ENCODE measurements around the gene CCNC.
A peak's percentile ranks its signal among the peaks of the same experiment; 100 is the strongest.

The CCNC gene, protein sequence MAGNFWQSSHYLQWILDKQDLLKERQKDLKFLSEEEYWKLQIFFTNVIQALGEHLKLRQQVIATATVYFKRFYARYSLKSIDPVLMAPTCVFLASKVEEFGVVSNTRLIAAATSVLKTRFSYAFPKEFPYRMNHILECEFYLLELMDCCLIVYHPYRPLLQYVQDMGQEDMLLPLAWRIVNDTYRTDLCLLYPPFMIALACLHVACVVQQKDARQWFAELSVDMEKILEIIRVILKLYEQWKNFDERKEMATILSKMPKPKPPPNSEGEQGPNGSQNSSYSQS

DNA sequence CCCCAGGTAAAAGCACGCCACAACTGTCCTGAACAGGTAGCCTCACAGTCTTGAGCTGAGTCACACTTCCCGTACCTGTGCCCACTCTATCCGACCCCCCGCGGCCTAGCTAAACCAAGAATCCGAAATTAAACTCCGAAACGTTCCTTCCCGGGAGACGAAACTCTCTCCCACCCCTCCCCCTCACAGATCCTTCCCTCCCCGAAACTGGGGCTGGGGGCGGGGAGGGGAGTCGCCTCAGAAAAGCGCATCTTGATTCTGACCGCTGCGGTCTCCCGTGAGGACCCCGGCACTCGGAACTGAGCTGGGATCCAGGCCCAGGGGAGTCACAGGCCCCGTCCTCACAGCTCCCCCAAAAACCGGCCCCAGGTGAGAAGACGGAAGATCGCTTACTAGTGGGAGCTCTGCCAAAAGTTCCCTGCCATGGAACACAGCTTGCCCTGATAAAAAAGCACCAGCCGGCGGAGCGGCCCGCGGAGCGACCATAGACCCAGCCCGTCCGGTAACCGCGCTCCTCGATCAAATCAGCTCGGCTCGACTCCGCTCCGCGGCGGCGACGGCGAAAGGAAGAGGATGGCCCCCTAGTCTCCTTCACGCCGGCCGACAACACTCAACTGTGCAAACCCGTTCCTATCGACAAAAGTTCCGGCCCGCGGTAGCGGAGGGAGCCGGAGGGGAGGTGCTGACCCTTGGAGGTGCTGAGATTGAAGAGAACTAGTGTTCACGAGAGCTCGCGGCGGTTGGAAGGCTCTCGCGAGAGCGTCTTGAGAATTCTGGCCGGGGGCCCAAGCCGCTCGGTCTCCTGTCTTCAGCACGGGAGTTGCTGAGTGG, at the start of gene CCNC:
Gene CCNC (minus strand): TSS at position 558 of the 831 bp plus-strand sequence. CDS start 133 bp downstream, at position 425.
- DNase-seq (ENCODE audit: low read depth) = peak; percentile 75

DNA sequence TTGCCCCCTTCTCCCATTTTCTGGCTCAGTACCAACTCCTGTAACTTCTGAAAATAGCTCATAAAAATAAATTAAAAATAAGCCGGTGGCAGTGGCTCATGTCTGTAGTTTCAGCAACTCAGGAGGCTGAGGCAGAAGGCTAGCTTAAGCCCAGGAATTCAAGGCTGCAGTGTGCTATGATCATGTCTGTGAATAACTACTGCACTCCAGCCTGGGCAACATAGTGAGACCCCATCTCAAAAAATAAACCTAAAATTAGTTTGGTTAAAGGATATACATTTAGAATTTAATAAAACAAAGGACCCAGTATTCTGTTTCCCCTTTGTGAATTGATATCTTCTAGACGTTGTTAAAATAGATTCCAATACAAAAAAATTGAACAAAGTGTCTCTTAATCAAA, 48.7 kb upstream of the CCNC start:
- no peak for DNase-seq (ENCODE audit: low read depth)

DNA sequence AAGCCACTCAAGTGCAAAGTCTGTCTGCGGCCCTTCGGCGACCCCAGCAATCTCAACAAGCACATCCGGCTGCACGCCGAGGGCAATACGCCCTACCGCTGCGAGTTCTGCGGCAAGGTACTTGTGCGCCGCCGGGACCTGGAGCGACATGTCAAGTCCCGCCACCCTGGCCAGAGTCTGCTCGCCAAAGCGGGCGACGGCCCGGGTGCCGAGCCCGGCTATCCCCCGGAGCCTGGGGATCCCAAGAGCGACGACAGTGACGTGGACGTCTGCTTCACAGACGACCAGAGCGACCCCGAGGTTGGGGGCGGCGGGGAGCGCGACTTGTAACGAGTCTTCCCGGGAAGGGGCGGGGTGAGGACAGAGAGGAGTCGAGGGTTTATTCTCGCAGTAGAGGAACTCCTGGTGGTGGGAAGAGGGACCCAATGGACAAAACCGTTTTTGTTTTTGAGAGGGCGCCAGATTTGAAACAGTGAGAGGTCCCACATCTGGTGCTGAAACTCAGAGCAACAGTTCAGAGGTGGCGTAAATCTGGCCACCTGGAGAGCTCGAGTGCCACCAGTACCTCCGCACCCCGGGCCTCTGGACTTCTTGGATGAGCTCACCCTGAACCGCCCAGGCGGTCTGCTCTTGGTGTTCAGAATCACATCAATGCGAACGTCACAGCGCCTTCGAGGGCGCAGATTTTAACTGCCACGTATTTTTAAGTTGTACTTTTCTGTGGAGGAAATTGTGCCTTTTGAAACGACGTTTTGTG, 46.1 kb upstream of the CCNC start:
- no peak for DNase-seq (ENCODE audit: low read depth)

DNA sequence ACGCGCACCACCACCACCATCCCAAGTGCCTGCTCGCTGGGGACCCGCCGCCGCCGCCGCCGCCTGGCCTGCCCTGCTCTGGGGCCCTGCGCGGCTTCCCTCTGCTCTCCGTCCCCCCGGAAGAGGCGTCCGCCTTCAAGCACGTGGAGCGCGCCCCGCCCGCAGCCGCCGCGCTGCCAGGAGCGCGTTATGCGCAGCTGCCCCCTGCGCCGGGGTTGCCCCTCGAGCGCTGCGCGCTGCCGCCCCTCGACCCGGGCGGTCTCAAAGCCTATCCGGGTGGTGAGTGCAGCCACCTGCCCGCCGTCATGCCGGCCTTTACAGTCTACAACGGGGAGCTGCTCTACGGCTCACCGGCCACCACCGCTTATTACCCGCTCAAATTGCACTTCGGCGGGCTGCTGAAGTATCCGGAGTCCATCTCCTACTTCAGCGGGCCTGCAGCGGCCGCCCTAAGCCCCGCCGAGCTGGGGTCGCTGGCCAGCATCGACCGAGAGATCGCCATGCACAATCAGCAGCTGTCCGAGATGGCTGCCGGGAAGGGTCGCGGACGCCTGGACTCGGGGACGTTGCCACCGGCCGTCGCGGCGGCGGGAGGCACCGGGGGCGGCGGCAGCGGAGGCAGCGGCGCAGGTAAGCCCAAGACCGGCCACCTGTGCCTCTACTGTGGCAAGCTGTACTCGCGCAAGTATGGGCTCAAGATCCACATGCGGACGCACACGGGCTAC, 45.4 kb upstream of the CCNC start:
- DNase-seq (ENCODE audit: low read depth) = no peak

DNA sequence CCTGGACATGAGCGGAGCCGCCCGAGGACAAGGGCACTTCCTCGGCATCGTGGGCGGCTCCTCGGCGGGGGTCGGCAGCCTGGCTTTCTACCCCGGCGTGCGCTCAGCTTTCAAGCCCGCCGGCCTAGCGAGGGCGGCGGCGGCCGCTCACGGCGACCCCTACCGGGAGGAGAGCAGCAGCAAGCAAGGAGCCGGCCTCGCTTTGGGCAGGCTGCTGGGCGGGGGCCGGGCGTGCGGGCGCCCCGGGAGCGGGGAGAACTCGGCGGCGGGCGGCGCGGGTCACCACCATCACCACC, 44.9 kb upstream of the CCNC start:
- no peak for DNase-seq (ENCODE audit: low read depth)

DNA sequence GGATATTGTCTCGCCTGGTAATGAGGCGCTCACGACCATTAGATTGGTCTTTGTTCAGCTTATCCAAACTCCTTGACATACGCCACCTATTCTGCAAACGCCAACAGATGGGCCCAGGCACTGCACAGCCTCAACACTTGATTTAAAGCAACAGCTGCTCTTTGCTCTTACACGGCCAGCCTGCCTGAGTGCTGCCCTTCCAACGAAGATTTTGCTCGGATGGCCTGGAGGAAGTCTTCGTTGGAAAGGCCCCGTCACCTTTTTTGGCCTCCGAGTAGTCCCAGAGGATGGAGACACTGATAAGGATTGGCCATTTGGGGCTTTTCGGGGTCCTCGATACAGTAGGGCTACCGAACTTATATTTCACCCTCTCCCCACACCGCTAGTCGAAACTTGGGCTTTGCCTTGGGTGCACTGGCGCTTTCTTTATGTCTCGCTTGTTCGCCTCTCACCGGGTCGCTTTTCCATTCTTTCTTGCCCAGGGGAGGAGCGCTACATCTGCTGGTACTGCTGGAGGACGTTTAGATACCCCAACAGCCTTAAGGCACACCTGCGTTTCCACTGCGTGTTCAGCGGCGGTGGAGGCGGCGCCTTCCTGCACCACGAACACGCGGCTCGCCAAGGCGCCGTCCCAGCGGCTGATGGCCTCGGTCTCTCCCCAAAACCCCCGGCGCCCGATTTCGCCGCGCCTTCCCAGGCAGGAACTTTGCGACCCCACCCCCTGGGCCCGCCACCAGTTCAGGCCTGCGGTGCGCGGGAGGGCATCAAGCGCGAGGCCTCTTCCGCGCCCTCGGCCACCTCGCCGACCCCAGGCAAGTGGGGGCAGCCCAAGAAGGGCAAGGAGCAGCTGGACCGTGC, 44.3 kb upstream of the CCNC start:
- no peak for DNase-seq (ENCODE audit: low read depth)

DNA sequence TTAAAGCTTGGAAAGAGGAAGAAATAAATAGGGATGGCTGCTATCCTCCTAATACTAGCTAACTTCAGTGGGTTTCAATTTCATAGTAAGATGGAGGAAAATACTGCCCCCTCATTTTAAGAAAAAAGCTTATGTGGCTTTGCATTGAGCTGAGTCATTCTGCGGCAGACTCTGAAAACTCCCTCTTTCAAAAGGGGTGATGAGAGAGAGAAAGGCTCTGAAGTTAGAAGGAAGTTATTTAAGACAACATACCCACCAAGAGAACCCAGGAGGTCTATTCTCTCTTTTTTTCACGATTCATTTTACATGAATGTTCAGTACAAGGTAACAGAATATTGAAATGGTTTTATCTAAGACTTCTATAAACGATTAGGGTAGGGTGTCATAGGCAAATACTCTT, 42.7 kb upstream of the CCNC start:
- DNase-seq (ENCODE audit: low read depth) = no peak

DNA sequence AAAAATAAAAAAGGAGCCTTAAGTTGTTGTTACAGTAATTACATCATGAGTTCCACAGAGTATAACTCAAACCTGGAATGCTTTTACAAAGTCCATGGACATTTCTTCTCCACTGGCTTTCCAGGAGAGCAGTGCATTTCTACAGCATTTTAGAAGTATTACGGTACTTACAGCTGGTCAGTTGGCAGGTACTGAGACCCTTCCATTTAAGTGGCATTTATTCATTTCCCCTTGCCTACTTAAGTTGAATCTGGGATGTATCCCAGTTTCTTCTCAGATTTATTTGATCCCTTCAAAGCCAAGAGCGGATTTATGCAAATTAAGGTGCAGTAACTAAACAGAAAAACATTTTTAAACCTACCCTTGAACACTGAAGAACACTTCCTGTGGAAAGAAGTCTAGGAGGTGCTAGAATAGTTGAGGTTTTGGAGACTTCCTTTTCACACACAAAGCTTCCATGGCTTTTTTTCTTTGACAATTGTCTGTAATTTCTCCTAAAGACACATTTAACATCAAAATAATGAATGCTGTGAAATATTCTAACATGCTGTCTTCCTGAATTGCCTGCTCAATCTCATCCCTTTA, 41.5 kb upstream of the CCNC start:
- DNase-seq (ENCODE audit: low read depth) = no peak

DNA sequence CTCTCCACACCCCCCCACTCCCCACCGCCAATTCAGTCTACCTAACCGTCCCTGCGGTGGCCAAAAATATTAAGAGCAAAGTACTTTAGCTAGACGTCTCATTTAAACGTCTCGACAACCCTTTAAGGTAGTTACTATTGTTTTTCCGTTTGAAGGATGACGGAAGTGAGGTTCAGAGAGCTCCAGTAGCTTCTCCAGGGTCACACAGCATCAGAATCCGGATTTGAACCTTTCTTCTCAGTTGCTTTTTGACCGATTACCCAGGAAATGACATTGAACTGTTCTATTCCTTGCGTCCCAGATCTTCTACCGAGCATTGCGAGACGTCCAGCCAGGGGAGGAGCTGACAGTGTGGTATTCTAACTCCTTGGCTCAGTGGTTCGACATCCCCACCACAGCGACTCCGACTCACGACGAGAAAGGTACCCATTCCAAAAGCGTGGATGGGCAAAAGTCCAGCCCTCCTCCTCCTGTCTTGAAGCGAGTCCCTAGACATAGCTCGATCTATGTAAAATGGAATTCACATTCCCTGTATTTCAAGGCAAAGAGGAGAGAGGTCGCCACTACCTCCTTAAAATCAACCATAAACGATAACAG, 40.5 kb upstream of the CCNC start:
- DNase-seq (ENCODE audit: low read depth) = no peak

DNA sequence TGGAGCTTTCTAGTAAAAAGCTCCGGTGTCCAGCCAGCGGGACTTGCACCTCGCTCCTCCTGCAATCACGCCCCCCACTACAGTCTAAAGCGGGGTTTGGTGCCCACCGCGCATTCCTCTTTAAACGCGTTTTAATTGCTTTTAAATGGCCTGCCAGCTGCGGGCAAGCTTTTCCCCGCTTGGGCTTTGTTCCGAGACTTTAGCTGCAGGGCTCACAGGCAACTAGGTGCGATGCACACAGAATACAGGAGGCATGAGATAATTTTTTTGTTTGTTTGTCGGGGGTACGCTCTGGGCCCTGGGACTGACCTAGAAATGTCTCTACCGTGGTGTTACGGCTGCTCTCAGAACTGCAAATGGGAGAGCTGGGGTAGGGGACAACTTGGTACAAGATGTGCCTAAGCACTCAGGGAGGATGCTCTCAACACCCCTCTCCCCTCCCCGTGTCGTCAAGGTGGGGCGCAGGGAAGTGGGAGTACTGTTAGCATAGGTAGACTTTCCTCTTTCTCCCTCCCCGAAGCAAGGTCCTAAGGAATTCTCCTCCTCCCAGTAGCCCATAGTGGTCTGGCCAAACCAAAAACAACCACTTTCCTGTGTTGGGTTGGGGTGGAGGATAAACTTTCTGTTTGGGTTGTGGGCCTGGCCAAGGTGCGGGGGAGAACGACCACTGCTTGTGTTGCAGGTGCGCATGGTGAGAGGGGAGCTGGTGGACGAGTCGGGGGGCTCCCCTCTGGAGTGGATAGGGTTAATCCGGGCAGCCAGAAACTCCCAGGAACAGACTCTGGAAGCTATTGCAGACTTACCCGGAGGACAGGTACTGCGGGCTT, 39.8 kb upstream of the CCNC start:
- DNase-seq (ENCODE audit: low read depth) = no peak

DNA sequence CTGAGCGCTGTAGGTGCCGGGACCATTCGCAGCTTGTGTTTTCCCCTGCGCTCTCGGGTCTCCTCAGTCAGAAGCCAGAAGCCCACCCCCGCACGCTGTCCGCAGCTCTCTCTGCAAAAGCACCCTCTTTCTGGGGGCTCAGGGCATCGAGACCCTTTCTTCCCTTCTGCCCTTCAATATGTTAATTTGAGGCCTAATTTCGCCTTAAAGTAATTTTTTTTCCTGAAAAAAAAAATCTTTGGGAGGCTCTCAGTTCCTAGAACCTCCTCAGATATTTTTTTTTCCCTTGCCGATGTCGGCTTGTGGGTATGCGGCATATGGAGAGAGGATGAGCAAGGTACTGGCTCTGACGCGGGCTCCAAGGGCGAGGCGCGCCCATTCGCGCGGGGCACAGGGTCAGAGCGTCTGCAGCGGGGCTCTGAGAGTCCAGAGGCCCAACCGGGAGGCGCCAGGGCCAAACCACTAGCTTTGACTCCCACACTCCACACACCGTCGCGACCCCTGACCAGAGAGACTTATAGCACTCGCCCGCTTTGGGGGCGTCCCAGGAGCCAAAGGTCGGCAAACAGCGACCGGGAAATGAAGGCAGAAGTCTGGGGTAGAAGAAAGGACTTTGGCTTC, 39.1 kb upstream of the CCNC start:
- DNase-seq (ENCODE audit: low read depth) = no peak

DNA sequence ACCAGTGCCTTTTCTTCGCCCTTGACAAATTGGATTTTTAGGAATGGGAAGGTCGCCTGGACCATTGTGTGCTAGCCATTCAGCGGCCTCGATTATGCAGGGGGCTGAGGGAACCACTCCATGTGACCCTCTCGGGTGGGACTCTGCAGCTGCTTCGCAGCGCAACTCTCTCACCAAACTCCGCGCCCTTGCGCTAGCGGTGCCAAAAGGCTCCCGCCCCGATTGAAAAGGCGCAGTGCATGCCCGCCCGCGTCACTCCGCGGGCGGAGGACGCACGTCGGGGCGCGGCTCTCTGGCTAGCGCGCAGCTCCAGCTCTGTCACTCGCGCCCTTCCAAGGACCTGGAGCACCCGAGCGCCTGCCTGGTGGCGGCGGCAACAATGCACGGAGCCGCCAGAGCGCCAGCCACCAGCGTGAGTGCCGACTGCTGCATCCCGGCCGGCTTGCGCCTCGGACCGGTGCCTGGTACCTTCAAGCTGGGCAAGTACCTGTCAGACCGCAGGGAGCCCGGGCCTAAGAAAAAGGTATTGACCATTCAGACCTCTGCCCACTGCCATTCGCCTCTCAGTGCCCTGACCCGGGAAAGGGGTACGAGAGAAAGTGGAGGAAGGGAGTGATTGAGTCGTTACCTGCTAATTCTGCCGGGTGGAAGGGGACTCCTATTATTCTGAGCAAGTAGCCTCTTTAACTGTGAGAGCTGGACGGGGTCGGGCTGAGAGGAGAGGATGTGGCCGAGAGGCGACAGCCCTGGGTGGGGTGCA, 38.4 kb upstream of the CCNC start, which contains the start of gene PRDM13:
Gene PRDM13 (plus strand): TSS at position 178 of the 760 bp plus-strand sequence. CDS start 202 bp downstream, at position 380.
- DNase-seq (ENCODE audit: low read depth) = no peak

DNA sequence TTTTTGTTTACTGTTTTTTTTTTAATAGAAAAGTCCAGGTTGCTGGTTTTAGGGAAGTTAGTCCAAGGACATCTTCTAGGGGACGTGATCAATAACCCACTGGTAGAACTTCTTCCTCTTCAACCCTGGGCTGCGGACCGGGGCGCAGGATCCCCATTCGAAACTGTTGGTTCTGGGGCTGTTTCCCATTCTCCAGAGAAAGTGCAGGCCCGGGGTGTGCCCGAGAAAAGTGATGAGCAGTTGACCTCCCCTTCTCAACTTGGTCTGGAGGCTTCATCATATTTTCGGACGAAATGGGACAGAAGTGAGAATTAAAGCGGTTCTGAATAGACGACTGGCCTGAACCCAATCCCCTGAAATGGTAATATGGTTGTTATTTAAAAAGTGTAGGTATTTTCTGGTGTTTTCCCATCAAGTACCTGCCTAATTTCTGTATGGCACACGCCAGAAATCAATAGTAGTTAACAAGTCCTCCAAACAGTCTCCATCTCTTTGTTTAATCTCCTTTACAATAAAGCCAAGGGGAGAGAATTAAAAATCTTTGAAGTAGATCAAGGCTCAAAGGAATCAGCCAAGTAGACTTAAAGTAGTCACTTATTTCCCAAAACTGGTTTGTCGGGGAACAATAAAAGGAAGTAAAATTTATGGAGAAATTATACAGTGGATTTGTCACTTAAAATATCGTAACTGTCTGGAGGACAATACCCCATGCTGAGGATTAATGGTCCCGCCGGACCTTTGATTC, 37.6 kb upstream of the CCNC start:
- DNase-seq (ENCODE audit: low read depth) = no peak

DNA sequence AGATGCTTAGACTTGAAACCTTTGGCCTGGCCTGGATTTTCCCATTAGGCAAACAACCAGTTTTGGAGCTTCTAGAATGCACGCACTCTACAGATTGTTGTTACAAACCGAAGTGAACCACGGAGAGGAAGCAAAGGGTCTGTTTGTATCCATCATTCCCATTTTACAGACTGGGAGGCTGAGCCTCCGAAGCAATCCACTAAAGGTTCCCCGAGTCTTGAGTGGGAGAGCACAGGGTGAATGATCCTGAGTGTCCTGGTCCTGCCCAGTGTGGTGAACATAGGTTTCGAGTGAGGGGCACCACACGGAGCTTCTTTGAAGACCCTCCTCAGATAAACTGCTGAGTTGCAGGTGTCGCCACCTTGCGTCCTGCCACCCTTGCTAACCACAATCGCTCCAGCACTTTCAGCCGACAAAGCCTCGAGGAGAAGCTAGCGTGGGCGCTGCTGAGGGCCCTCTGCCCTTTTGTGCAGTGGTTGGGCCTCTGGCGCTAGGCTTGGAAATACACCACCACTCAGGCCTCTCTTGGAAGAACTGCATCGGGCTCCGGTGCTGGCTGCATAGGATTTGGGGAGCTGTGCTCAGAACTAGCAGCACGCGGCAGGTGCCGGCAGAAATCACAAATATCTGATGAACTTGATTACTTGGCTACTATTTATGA, 36.7 kb upstream of the CCNC start:
- DNase-seq (ENCODE audit: low read depth) = no peak

DNA sequence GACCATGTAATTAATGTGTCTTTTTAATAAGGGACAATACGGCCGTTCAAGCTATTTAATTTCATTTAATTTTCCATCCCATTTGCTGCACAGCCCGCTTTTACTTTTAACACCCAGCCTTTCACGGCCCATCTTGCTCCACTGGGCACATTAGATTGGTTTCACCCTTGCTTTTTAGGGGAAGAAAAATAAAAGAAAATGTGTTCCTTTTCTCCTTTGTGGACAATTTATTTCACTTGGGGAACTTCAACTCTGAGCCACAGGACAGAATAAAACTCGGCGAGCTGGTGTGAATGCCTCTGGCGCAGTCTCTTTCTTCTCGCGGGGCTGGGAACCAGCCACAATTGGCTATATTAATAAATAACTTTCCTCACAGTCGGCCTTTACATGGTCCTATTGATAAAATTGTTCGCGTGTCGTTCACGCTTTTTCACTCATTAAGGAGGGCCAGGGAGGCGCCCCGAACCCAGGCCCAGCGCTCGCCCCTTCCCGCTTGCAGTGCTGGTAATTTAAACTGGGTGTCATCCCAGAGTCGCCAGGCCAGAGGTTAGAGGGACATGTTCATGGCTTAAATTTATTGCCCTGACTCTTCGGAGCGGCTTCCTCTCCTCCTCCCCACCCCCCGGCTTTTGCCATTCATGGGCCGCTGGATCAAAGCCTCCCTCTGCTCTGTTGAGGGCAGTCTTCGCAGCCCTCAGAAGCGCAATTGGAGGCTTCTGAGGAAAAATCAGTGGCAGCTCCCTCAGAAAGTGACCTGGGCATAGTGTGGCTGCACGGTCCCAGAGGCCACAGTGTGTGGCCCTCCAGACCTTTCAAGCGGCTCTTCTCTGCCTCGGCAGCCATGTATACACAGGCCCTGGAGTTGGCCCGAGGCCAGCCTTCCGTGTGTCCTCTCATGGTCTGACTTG, 36.0 kb upstream of the CCNC start:
- no peak for DNase-seq (ENCODE audit: low read depth)

All from T-helper 22 cell (primary cell).